Endothelial cell (in vitro differentiated cells): Measurements from ENCODE around the gene DDIT4L. TPM values are rescaled to one million over a fixed set of nuclear protein-coding genes. Genes with fewer than 3 reads are reported as not detected.

Source experiments
- DNase-seq: peaks from one replicate; pipeline ENCODE4 v3.0.0; 2021; ENCODE audit warnings: low spot score
- H3K27ac Mint-ChIP-seq: one replicate; pipeline ENCODE4 v1.8.0; 2021; ENCODE audit warnings: mixed read lengths, inconsistent platforms; ENCODE audit not compliant: unreplicated experiment
- H3K27me3 Mint-ChIP-seq: one replicate; pipeline ENCODE4 v1.8.0; 2021; ENCODE audit warnings: mild to moderate bottlenecking, moderate library complexity, mixed read lengths, inconsistent platforms; ENCODE audit not compliant: unreplicated experiment
- H3K36me3 Mint-ChIP-seq: one replicate; pipeline ENCODE4 v1.8.0; 2021; ENCODE audit warnings: mild to moderate bottlenecking, low read depth, mixed read lengths, inconsistent platforms; ENCODE audit not compliant: unreplicated experiment
- H3K4me1 Mint-ChIP-seq: one replicate; pipeline ENCODE4 v1.8.0; 2021; ENCODE audit warnings: mild to moderate bottlenecking, mixed read lengths, inconsistent platforms; ENCODE audit not compliant: unreplicated experiment
- H3K4me3 Mint-ChIP-seq: one replicate; pipeline ENCODE4 v1.8.0; 2021; ENCODE audit warnings: mild to moderate bottlenecking, mixed read lengths, inconsistent platforms; ENCODE audit not compliant: unreplicated experiment
- H3K9me3 Mint-ChIP-seq: one replicate; pipeline ENCODE4 v1.8.0; 2021; ENCODE audit warnings: mixed read lengths, inconsistent platforms; ENCODE audit not compliant: unreplicated experiment
- CTCF ChIP-seq: fragments of 200-600 bp; sonication (generic); IDR thresholded peaks from one replicate; pipeline ENCODE4 v1.5.0; 2021; ENCODE audit warnings: antibody characterized with exemption; ENCODE audit not compliant: unreplicated experiment
- total RNA-seq: library from RNA; stranded (reverse); fragmentation: NEBNext Ultra II Directional; extraction: Animal tissue kit (Norgen Biotek cat#: 25700); gene quantifications from one replicate; pipeline ENCODE4 v1.2.1, GENCODE V29; 2021; ENCODE audit not compliant: unreplicated experiment

The DDIT4L gene
- total RNA-seq, 1 donor from 2014 or later, result 3.4 TPM

DNA sequence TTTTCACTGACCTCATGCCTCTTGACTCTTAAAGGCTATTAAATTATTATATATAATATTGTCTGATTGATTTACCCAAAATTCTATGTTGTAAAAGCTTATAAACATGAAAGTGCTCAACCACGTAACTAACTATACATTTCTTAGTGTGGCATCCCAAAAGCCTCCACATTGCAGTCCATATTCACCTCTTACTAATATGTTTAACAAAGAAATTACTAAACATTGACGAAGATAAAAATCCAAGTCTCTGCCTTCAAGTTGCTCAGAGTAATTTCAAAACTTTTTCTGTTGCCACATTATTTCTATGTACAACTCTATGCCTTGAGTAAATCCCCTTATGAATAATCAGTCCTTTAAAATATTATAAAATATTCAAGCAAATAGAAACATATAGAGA lies 14.4 kb downstream of the DDIT4L start:
- Mint-ChIP-seq H3K4me1 (peaks cover 3% of the 10 kb centered on the region), H3K4me3 (no peak overlapping the region), H3K27ac (no peak overlapping the region), H3K9me3 (no peaks in the 10 kb centered on the region), H3K36me3 (no peaks in the 10 kb centered on the region), H3K27me3 (no peaks in the 10 kb centered on the region)
- TF ChIP-seq CTCF, result no peak
- no peak for DNase-seq

DNA sequence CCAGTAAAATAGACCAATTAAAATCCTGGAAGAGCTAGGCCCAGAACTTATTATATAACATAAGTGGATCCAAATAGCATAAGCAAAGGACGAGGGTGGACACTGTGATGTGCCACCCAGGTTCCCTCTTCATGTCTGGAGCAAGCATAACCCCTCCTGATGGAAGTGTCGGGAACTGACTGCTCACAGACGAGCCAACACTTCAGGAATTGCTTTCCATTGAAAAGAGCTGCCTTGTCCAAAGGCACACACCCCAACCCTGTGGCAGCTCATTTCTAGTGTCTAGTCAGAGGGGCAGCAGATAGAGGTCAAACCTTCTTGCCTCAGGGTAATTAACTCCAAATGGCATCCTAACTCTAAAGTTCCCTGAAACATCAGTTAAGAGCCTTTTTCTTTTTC lies 15.3 kb downstream of the DDIT4L start:
- no peak for TF ChIP-seq CTCF
- no peak for DNase-seq
- Mint-ChIP-seq H3K9me3 (no peaks in the 10 kb centered on the region), H3K36me3 (no peaks in the 10 kb centered on the region), H3K27me3 (no peaks in the 10 kb centered on the region), H3K27ac (no peak overlapping the region), H3K4me1 (peaks cover 3% of the 10 kb centered on the region), H3K4me3 (no peak overlapping the region)

DNA sequence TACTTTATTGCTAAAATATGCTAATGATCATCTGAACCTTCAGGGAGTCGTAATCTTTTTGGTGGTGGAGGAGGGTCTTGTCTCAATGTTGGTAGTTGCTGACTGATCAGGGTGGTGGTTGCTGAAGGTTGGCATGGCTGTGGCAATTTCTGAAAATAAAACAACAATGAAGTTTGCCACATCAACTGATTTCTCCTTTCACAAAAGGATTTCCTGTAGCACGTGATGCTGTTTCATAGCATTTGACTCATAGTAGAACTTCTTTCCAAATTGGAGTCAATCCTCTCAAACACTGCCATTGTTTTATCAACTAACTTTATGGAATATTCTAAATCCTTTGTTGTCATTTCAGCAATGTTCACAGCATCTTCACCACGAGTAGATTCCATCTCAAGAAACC lies 19.3 kb downstream of the DDIT4L start:
- H3K4me3 Mint-ChIP-seq, result no peak overlapping the region
- TF ChIP-seq CTCF, result no peak
- no peaks in the 10 kb centered on the region for H3K9me3 Mint-ChIP-seq
- no peak overlapping the region for H3K27ac Mint-ChIP-seq
- H3K27me3 Mint-ChIP-seq, result no peaks in the 10 kb centered on the region
- no peaks in the 10 kb centered on the region for H3K36me3 Mint-ChIP-seq
- no peak for DNase-seq
- H3K4me1 Mint-ChIP-seq, result peaks cover 3% of the 10 kb centered on the region

DNA sequence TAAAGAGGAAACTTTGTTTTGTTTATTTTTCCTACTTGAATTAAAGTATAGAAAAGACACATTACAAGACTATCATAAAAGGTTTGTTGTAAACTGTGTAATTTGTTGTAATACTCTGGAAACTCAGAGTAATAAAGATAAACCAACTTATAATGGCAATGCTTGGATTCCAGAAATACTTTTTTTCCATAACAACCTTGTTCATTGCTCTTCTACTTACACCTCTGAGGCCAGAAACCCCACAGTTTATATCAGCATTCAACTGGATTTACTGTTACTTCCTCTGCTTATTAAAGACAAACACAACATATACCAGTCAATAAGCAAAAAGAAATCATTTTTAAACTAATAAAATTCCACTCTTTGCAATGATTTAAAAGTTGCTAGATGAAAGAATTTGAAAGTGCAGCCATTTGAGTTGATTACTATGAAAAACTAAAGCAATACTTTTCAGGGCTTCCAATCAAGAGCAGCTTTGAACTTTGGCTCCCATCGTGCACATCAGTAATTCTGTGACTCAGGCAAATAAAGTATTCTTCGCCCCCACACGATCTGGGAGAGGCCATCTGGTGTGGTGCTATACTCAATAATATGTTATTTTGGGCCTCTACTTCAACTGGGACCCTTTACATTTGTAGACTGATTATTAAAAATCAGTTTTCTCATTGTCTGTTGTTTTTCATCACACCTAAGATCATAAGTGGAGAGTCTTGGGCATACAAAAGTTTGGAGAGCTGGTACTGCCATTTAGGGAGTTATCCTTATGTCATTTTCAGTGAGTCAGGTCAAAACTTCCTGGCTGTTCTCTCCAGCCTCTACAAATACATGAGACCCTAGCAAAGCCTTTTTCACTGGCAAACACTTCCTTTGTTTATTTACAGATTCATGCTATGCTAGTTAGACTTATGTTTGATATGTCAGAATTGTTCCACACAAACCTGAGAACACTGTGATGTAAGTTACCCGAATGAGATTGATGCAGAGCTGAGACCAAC lies 20.5 kb downstream of the DDIT4L start:
- H3K4me1 Mint-ChIP-seq, result no peaks in the 10 kb centered on the region
- H3K27ac Mint-ChIP-seq, result no peak overlapping the region
- no peaks in the 10 kb centered on the region for H3K36me3 Mint-ChIP-seq
- no peak for DNase-seq
- H3K9me3 Mint-ChIP-seq, result no peaks in the 10 kb centered on the region
- no peak overlapping the region for H3K4me3 Mint-ChIP-seq
- TF ChIP-seq CTCF, result no peak
- no peaks in the 10 kb centered on the region for H3K27me3 Mint-ChIP-seq

DNA sequence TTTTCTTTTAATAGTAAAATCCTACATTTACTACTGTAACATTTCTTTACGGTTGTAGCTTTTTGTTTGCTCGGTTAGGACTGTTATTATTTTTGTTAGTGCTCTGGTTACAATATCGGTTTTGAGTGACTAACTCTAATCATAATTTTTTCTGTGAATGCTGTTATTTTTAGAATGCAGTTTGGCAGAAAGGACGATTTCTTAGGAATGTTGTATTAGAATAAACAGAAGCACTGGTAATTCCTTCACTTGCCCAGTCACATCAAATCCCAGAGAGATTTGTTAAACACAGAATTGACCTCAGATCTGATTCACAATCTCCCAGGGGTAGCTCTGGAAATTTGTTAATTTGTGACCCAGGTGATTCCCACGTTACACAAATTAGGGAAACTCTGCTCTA lies 21.7 kb downstream of the DDIT4L start:
- DNase-seq, result no peak
- H3K36me3 Mint-ChIP-seq, result no peaks in the 10 kb centered on the region
- no peaks in the 10 kb centered on the region for H3K4me1 Mint-ChIP-seq
- H3K9me3 Mint-ChIP-seq, result no peaks in the 10 kb centered on the region
- no peak for TF ChIP-seq CTCF
- no peak overlapping the region for H3K4me3 Mint-ChIP-seq
- no peak overlapping the region for H3K27ac Mint-ChIP-seq
- peaks cover 2% of the 10 kb centered on the region for H3K27me3 Mint-ChIP-seq
